ENCODE data around the gene SYNM.

The SYNM gene

GRCh38 chr15:99143655-99144610, 39.1 kb downstream of the SYNM start:
- no peak for DNase-seq

GRCh38 chr15:99145005-99145404, 40.1 kb downstream of the SYNM start:
- no peak for DNase-seq

GRCh38 chr15:99145778-99146177, 40.9 kb downstream of the SYNM start:
- DNase-seq = no peak

GRCh38 chr15:99146661-99147060, 41.8 kb downstream of the SYNM start:
- DNase-seq = no peak

GRCh38 chr15:99148851-99149276, 44.0 kb downstream of the SYNM start:
- DNase-seq = no peak

GRCh38 chr15:99149366-99149765, 44.5 kb downstream of the SYNM start:
- DNase-seq = no peak

GRCh38 chr15:99151156-99151555, 46.3 kb downstream of the SYNM start:
- no peak for DNase-seq

GRCh38 chr15:99153026-99153535, 48.2 kb downstream of the SYNM start:
- DNase-seq = no peak

GRCh38 chr15:99154271-99154670, 49.4 kb downstream of the SYNM start:
- DNase-seq = peak; percentile 9

GRCh38 chr15:99155961-99156443, 51.1 kb downstream of the SYNM start:
- peak; percentile 62 for DNase-seq

- DNase-seq = no peak
Observed at GRCh38 chr15:99157456-99157855, 52.6 kb downstream of the SYNM start.

GRCh38 chr15:99158626-99159412, 53.9 kb downstream of the SYNM start:
- DNase-seq = no peak

- DNase-seq = no peak
Observed at GRCh38 chr15:99163271-99164062, 58.6 kb downstream of the SYNM start.

GRCh38 chr15:99164119-99164518, 59.2 kb downstream of the SYNM start:
- no peak for DNase-seq

- no peak for DNase-seq
Observed at GRCh38 chr15:99165020-99165790, 60.3 kb downstream of the SYNM start.

- DNase-seq = no peak
Observed at GRCh38 chr15:99165956-99166689, 61.2 kb downstream of the SYNM start.

- no peak for DNase-seq
Observed at GRCh38 chr15:99167201-99167600, 62.3 kb downstream of the SYNM start.

GRCh38 chr15:99167640-99168039, 62.8 kb downstream of the SYNM start:
- no peak for DNase-seq

GRCh38 chr15:99168601-99169580, 64.0 kb downstream of the SYNM start:
- peak; percentile 10 for DNase-seq

Data from hematopoietic multipotent progenitor cell treated with erythropoietin and hydrocortisone succinate and interleukin-3 and kit ligand, for 4 days (in vitro differentiated cells).